ENCODE measurements around the gene PXDN. TPM values are rescaled to one million over a fixed set of nuclear protein-coding genes. Genes with fewer than 3 reads are reported as not detected.
A peak's percentile ranks its signal among the peaks of the same experiment; 100 is the strongest.

The PXDN gene
- total RNA-seq, 4 donors from 2014 or later, result 0.72 to 10.9 (median 5.9) TPM

DNA sequence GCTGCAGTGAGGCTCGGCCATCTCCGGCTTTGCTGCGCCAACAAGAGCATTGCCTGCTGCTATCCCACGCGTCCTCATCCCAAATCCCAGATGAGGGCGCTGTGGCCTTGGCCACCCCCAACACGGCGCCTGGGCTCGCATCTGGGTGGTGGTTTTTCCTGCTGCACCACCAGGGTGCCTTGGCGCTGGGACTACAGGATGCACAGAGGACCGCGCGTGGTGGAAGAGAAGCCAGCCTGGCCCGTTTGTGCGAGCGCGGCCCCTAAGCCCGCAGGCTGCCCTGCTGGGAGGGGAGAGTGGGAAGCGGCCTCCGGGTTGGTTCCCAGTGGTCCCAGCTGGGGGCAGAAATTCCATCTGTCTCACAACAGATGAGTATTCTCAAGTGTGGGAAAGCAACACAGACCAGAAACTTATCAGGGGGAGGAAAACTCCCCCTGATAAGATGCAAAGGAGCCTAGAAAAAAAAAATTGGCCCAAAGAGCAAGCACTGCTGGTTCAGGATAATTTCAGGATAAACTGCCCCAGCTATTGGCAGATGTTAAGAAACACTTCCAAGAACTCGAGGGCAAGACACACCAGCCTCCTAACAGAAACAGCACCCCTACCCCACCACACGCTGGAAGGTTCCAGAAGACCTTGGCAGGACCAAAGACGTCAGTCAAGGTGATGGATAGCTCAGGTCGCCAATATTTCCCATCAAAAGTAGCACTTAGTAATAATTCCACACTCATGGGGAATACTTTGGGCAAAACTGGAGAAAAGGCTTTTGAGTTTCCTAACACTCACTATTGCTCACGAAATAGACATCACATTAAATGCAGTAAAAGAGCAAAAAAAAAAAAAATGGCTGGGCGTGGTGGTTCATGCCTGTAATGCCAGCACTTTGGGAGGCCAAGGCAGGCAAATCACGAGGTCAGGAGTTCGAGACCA, 152.1 kb downstream of the PXDN start:
- DNase-seq, result no peak
- 44 to 55% methylated on average over 11 to 13 of the region's 28 CpGs for WGBS, 2 donors
- Histone ChIP-seq H3K27me3 (peaks cover 0 to 39% (median 0%) of the 10 kb centered on the region in 4 donors), H3K27ac (peak overlapping the region in 1 of 4 donors; percentile 21), H3K9me3 (no peaks in the 10 kb centered on the region), H3K36me3 (no peaks in the 10 kb centered on the region), H3K4me3 (peak overlapping the region in 1 of 4 donors; percentile 6), H3K4me1 (peaks cover 0 to 30% (median 10%) of the 10 kb centered on the region in 3 donors)
- intact Hi-C loops (cut with DNase I), result loop anchor here (10.0 kb wide), 1 partner anchor 153 kb away; the partner anchor contains the start of gene PXDN
- TF ChIP-seq, protein P1, sequence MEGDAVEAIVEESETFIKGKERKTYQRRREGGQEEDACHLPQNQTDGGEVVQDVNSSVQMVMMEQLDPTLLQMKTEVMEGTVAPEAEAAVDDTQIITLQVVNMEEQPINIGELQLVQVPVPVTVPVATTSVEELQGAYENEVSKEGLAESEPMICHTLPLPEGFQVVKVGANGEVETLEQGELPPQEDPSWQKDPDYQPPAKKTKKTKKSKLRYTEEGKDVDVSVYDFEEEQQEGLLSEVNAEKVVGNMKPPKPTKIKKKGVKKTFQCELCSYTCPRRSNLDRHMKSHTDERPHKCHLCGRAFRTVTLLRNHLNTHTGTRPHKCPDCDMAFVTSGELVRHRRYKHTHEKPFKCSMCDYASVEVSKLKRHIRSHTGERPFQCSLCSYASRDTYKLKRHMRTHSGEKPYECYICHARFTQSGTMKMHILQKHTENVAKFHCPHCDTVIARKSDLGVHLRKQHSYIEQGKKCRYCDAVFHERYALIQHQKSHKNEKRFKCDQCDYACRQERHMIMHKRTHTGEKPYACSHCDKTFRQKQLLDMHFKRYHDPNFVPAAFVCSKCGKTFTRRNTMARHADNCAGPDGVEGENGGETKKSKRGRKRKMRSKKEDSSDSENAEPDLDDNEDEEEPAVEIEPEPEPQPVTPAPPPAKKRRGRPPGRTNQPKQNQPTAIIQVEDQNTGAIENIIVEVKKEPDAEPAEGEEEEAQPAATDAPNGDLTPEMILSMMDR (IDR thresholded peaks at IDR 0.05), result peak in 4 of 6 experiments; percentile 50 to 74 (median 57)
- TF ChIP-seq POLR2A (IDR thresholded peaks at IDR 0.05), result no peak

DNA sequence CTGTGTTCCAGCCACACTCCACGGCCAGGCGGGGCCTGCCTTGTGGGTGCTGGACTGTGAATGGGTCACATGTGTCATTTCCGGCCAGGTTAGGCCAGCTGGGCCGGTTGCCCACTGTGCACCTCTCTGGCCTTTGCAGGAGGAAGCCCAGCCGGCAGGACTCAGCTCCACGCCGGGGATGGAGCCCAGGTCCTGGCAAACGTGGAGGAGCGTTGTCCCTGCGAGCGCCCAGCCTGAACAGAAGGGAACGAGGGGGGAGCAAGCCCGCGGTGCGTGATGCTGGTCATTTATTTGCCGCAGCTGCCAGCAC, 152.9 kb downstream of the PXDN start:
- Histone ChIP-seq H3K36me3 (no peaks in the 10 kb centered on the region), H3K27me3 (peaks cover 0 to 47% (median 0%) of the 10 kb centered on the region in 4 donors), H3K4me3 (peak overlapping the region in 1 of 4 donors; percentile 6), H3K4me1 (peaks cover 0 to 30% (median 10%) of the 10 kb centered on the region in 3 donors), H3K9me3 (no peaks in the 10 kb centered on the region), H3K27ac (no peak overlapping the region)
- DNase-seq, result no peak
- TF ChIP-seq, protein P1 (IDR thresholded peaks at IDR 0.05), result no peak
- TF ChIP-seq POLR2A (IDR thresholded peaks at IDR 0.05), result no peak
- intact Hi-C loops (cut with DNase I), result loop anchor here (10.0 kb wide), 1 partner anchor 153 kb away; the partner anchor contains the start of gene PXDN
- 49 to 56% methylated on average over 5 to 8 of the region's 16 CpGs for WGBS, 2 donors

DNA sequence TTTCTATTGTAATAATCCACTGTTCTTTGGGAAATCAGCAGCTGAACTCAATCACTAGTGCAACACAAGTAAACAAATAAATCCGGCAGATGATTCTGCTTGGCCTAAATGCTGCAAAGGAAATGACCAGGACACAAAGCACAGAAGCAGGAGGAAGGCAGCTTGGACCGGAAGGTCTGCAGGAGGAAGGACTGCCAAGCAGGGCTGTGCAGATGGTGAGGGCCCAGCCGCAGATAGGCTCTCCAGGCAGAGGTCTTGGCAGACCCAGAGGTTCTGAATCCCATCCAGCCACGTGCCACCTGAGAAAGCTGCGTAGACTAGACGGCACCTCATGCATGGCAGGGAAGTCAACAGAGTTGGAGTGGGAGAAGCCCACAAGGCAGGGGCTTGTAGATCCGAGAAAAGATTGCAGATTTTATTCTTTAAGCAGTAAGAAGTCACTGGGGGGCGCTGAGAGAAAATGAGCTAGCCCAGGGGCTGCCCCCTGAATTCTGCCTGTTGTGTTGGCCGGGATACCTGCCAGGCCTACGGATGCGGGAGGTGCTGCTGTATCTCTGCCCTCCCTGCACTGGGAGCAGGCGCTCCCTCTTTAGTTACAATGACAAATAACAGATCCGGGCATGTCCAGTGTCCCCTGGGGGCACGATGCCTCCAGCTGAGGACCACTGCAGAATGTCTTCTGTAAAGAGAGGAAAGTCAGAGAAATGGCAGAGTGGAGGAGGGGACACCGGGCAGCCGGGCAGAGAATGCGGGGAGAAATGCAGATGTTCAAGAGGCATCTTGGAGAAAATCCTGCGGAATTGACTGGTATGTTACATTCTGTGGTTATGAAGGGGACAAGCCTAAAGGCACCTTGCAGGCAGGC, 153.5 kb downstream of the PXDN start:
- no peak for DNase-seq
- H3K4me1 ChIP-seq, result peaks cover 0 to 30% (median 10%) of the 10 kb centered on the region in 3 donors
- H3K9me3 ChIP-seq, result no peaks in the 10 kb centered on the region
- TF ChIP-seq POLR2A (IDR thresholded peaks at IDR 0.05), result no peak
- TF ChIP-seq, protein P1 (IDR thresholded peaks at IDR 0.05), result no peak
- 46 to 62% methylated on average over 15 of the region's 18 CpGs for WGBS, 2 donors
- no peak overlapping the region for H3K4me3 ChIP-seq
- no peak overlapping the region for H3K27ac ChIP-seq
- intact Hi-C loops (cut with DNase I), result loop anchor here (10.0 kb wide), 1 partner anchor 154 kb away; the partner anchor contains the start of gene PXDN
- peaks cover 0 to 51% (median 0%) of the 10 kb centered on the region in 4 donors for H3K27me3 ChIP-seq
- H3K36me3 ChIP-seq, result no peaks in the 10 kb centered on the region

- peaks cover 0 to 69% (median 0%) of the 10 kb centered on the region in 4 donors for H3K27me3 ChIP-seq
- intact Hi-C loops (cut with DNase I), result no loop called here
- H3K36me3 ChIP-seq, result no peaks in the 10 kb centered on the region
- no peaks in the 10 kb centered on the region for H3K9me3 ChIP-seq
- peaks cover 0 to 28% (median 10%) of the 10 kb centered on the region in 3 donors for H3K4me1 ChIP-seq
- DNase-seq, result no peak
- H3K27ac ChIP-seq, result no peak overlapping the region
- no peak overlapping the region for H3K4me3 ChIP-seq
- TF ChIP-seq POLR2A (IDR thresholded peaks at IDR 0.05), result no peak
- TF ChIP-seq, protein P1 (IDR thresholded peaks at IDR 0.05), result no peak
- 56 to 68% methylated on average over 3 to 11 of the region's 15 CpGs for WGBS, 2 donors
Measured at GRCh38 chr2:1588978-1589621, 155.2 kb downstream of the PXDN start.

Data from esophagus squamous epithelium (tissue), 5 donors.